Activated effector memory CD4-positive, alpha-beta T cell treated with anti-CD3 and anti-CD28 coated beads, Interleukin-2, amount 50 U/mL, for 16 hours (primary cell): ENCODE measurements around the gene TMED4.
A peak's percentile ranks its signal among the peaks of the same experiment; 100 is the strongest.

Source experiments
- DNase-seq: peaks from one replicate; pipeline ENCODE4 v3.0.0-alpha.2; 2020

The TMED4 gene

GRCh38 chr7:44581879-44582603, at the start of gene TMED4:
Gene TMED4 (minus strand): TSS chr7:44582231. CDS start chr7:44582206, 25 bp downstream.
- DNase-seq = peak; percentile 100

DNA sequence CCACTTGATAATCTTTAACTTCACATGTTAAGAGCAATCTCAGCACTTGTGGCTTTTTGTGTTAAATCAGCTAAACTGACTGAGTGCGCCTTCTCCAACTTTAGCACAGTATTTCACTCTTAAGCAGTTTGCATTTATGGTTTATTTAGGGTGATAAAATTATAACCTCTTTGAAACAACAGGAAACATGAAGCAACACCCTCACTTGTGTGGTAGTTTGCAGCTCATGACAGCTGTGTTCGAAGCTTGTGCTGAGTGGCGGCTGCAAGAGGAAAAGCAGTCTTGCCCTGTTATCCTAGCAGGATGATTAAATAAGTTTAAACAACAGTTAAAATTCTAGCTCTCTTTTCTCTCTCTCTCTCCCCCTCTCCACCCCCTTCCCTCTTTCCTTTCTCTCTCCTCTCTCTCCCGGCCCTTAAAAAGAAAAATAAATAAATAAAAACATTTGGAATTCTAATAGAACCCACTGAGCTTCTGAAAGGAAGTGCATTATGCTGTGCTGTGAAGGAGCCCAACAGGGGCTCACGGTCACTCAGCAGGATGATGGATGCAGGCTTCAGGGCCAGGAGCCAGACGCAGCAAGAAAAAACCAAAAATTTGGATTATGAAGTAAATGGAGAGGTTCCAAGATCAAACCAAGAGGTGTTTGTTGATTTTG, 49.6 kb upstream of the TMED4 start:
- DNase-seq = peak; percentile 76

- no peak for DNase-seq
Observed at GRCh38 chr7:44630792-44631457, 48.9 kb upstream of the TMED4 start.

GRCh38 chr7:44629829-44630522, 47.9 kb upstream of the TMED4 start:
- DNase-seq = no peak

- DNase-seq = no peak
Observed at GRCh38 chr7:44626620-44627019, 44.6 kb upstream of the TMED4 start.

GRCh38 chr7:44625526-44626471, 43.8 kb upstream of the TMED4 start:
- DNase-seq = peak; percentile 62

- no peak for DNase-seq
Observed at GRCh38 chr7:44624318-44624717, 42.3 kb upstream of the TMED4 start.

DNA sequence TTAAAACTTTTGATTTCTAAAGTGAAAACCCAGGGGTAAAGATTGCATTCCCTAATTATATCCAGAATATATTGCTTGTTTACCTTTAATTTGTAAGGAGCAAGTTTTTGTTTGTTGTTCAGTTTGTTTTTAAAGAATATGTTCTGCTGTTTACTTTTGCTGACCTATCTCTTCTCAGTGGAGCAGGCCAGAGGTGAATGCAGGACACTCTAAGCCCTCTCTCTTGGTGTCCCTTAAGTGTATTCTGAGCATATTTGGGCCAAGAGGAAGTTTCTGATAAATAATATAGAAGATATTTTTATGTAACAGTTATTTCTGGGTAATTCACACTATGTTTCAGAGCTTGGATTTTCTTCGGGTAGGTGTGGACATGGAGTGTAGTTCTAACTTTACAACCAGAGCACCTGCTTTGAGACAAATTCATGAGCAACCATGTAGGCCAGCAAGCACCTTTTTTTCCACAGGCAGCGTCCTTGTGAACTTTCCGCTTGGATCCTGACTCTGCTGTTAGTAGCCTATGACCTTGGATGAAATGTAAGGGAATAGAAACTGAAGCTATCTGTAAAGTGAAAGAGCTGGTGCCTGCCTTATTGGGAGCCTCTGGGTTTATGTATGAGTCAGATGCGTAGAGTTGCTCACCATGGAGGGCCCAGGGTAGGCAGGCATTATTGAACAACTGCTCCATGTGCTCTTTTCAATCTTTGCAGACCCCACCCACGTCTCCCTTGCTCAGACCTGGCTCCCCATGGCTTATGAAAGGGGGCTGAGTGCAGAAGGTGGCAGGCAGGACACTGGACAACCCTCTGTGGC, 40.5 kb upstream of the TMED4 start:
- peak; percentile 79 for DNase-seq

- DNase-seq = no peak
Observed at GRCh38 chr7:44621750-44622103, 39.7 kb upstream of the TMED4 start.

- no peak for DNase-seq
Observed at GRCh38 chr7:44621034-44621749, 39.2 kb upstream of the TMED4 start.

GRCh38 chr7:44618753-44619152, 36.7 kb upstream of the TMED4 start:
- DNase-seq = peak; percentile 81

GRCh38 chr7:44618045-44618444, 36.0 kb upstream of the TMED4 start:
- no peak for DNase-seq

DNA sequence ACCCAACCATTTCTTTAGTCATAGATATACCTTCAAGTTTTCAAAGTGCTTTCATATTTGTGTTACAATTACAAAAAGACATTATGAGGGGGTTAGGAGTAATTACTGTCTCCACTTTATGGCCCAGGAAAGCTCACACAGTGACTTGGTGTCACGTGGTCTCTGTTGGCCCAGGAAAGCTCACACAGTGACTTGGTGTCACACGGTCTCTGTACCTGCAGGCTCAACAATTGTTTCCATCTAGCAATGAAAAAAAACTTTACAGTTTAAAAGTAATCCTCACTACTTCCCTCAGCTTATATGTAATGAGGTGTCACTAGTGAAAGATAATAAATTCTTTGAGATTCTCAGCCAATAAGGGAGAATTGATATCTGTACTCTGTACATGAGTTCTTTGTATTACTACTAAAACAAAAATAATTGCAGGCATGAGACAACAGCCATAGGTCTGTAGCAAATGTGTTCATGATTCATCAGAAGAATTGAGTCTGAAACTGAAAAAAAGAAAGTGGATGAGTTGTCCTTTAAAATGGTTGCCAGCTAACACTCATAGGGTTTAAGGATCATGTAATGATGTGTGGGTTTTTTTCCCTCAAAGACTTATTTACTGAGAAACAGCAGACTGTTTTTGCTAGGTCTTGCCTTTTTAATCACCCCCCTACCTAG, 35.3 kb upstream of the TMED4 start:
- peak; percentile 78 for DNase-seq

GRCh38 chr7:44616545-44616944, 34.5 kb upstream of the TMED4 start:
- DNase-seq = no peak

DNA sequence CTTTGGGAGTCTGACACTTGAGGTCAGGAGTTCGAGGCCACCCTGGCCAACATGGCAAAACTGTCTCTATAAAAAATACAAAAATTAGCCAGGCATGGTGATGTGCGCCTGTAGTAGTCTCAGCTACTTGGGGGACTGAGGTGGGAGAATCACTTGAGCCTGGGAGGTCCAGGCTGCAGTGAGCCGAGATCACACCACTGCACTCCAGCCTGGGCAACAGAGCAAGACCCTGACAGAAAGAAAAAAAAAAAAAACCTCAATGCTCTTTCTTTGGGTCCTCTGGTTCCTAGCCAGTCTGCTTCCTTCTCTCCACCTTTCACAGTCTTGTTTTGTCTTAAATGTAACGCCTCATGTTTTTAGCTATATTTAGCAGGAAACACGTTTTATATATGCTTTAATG, 33.8 kb upstream of the TMED4 start:
- no peak for DNase-seq

DNA sequence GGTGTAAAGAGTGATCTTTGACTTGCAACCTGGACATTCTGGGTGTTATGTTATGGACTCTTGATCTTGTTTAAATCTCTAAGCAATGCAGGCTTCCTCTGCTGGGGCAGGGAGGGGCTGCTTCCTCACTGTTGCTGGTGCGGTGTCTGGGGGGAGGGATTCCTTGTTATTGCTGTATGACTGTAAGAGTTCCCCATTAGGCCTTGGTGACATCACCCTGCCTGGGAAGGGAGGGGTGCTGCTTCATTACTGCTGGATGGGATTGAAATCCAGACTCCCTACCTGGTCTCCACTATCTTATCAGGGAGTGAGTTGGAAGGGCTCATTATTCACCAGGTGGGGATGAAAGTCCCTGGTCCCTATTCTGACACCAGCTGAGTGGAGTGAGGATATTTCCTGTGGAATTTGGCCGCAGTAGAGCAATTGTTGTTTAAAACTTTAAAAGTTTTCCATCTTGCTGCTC, 33.1 kb upstream of the TMED4 start:
- DNase-seq = peak; percentile 77

DNA sequence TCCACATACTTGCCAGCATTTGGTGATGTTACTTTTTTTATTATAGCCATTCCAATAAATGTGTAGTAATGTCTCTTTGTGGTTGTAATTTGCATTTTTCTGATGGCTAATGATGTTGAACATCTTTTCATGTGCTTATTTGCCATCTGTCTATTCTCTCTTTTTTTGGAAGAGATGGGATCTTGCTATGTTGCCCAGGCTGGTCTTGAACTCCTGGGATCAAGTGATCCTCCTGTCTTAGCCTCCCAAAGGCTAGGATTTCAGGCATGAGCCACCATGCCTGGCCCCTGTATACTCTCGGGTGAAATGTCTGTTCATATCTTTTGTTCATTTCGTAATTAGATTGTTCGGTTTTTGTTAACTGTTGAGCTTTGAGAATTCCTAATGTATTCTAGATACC, 27.8 kb upstream of the TMED4 start:
- DNase-seq = no peak

DNA sequence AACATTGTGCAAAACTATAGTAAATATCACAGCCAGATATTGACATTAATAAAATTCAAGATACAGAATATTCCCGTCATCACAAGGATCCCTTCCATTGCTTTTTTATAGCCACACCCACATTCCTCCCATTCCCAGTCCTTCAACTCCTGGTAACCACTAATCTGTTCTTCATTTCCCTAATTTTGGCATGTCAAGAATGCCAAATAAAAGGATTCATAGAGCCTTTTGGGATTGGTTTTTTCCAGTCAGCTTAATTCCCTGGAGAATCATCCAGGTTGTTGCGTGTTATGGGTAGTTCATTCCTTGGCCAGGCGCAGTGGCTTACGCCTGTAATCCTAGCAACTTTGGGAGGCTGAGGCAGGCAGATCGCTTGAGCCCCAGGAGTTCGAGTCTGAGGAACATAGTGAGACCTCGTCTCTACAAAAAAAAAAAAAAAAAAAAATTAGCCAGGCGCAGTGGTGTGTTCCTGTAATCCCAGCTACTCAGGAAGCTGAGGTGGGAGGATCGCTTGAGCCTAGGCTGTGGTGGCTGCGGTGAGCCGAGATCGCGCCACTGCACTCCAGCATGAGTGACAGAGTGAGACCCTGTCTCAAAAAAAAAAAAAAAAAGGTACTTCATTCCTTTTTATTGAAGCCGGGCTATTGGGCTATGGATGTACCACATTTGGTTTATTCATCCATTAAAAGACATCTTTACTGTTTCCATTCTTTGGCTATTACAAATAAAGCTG, 27.1 kb upstream of the TMED4 start:
- no peak for DNase-seq
